GM11168 (cell line): ENCODE data around the gene KCNQ2.
"Not testable (repeated sequence)": the region's sequence is repeated elsewhere in the genome, so short reads cannot be mapped to it uniquely, and the experiment has no call there.

Experiments
- in situ Hi-C: fragments of 300-500 bp; cut with MboI; formaldehyde crosslinking; loops from one replicate; pipeline ENCODE4 v1.12.0; 2022; ENCODE audit warnings: low sequenced_read_pairs; ENCODE audit not compliant: unreplicated experiment

Gene KCNQ2

DNA sequence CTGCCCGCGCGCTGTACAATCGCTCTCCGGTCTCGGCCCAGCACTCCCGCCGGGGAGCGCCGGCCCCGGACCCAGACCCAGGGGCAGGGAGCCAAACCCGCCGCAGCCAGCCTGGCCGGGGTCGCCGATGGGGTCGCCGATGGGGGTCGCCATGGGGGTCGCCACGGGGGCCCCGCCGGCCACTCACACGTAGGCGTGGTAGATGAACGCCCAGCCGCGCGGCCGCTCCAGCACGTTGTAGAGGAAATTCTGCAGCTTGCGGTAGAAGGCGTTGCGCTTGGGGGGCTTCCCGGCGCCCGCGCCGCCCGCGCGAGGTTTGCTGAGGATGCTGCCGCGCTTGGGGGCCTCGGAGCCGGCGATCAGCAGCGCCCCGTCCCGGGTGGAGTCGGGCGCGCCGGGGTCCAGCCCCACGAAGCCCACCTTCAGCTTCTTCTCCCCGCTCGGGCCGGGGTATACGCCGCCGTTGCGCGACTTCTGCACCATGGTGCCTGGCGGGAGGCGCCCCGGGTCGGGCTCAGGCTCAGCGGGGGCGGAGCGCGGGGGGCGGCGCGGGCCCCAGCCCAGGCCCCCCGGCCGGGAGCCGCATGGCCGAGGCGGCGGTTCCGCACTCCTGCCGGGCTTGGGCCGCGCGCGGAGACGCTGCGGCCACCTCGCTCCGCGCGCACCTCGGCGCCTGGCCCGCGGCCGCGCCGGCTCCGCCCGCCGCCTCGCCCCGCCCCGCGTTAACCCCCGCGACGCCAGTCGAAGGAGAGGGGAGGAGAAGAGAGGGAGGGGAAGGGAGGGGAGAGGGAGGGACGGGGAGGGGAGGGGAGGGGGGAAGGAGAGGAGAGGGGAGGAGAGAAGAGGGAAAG is at the start of gene KCNQ2:
Gene KCNQ2, minus strand, starts transcription at position 675 of the 851 bp plus-strand sequence. Its CDS starts 192 bp downstream, at position 483.
- in situ Hi-C loops, result no loop called here

DNA sequence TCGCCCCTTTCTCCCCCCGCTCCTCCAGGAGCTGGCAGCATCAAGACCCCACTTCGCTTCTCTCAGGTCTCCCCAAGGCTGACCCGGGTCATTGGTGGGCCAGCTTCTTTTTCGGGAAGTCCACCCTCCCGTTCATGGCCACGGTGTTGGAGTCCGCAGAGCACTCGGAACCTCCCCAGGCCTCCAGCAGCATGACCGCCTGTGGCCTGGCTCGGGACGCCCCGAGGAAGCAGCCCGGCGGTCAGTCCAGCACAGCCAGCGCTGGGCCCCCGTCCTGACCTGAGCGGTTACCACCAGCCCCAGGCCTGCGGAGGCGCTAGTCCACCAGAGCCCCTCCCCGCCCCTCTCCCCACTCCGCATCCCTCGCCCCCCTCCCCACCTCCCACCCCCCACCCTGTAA is 49.1 kb upstream of the KCNQ2 start:
- in situ Hi-C loops, result no loop called here

DNA sequence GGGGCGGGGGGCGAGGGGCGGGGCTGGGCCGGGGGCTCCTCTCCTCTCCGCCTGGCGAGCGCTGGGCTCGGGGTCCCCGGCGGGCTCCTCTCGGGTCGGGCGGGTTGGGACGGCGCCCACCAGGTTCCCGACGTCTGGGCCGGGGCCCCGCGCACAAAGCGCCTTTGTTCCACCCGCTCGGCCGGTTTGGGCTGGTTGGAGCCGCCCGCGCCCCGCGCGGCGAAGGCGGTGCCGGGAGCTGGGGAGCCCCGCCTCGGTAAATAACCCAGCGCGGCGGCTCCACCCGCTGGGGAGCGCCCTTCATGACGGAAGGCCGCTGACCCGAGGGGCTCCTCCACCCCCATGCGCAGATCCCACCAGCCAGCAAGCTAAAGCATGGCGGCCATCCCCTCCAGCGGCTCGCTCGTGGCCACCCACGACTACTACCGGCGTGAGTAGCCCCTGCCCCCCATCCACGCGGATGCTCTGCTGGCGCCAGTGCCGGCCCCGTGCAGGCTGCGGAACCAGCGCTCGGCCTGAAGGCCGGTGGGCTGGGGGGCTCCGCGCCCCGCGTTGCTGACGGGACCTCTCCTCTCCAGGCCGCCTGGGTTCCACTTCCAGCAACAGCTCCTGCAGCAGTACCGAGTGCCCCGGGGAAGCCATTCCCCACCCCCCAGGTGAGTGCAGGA is 48.6 kb upstream of the KCNQ2 start:
- in situ Hi-C loops, result no loop called here

DNA sequence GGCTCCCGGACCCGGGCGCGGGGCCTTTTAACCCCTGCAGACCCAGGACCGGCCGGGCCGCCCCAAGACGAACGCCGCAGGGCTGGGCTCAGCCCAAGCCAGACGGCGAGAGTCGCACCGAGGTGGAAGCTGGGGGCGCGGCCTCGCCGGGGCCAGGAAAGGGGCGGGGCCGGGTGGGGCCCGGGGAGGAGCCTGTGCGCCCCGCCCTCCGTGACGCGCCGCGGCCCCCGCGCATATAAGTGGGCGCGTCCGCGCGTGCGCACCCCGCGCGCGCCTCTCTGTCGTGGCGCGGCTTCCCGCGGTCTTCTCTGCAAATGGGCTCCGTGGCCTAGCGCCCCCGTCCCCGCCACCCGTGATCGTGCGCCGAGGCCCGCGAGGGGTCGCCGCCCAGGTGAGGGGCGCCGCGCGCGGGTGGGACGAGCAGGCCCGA is 48.1 kb upstream of the KCNQ2 start, which contains the start of gene PPDPF:
Gene PPDPF, plus strand, starts transcription at position 262 of the 430 bp plus-strand sequence. CDS start 544 bp downstream, outside the sequence.
- in situ Hi-C loops, result no loop called here

DNA sequence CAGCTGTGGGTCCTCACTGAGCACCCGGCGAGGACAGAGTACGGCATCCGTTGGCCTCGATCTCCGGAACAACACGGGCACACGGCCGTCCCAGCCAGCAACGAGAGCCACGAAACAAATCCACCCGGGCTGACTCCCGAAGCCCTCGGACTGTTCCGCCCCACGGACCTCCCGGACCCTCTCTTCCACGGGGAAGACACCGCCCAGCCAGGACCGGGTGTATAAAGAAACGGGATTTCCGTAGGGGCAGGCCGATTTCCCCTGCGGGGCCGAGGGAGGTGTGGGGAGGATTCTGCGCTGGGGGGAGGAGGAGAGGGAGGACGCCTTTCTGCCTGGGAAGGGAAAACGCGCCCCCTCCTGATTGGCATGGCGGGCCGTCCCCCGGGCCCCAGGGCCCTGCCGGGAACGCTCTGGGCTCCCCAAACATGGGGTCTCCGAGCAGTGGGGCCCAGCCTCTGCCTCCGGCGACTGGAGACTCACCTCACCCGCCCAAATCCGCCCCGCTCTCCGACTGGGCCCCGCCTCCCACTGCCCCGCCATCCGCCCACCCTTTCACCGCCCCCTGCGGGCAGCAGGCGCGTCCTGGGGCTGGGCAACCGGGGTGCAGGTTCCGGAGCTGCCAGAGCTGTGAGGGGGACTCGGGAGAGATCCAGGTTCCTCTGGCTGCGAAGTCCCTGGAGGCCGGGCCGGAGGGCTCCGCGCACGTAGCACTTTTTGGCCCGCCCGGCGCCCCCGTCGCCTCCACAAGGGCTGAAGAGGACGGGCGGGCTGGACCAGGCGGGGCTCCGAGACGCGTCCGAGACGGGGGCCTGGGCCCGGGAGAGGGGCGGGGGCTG is 47.4 kb upstream of the KCNQ2 start:
- in situ Hi-C loops, result no loop called here

DNA sequence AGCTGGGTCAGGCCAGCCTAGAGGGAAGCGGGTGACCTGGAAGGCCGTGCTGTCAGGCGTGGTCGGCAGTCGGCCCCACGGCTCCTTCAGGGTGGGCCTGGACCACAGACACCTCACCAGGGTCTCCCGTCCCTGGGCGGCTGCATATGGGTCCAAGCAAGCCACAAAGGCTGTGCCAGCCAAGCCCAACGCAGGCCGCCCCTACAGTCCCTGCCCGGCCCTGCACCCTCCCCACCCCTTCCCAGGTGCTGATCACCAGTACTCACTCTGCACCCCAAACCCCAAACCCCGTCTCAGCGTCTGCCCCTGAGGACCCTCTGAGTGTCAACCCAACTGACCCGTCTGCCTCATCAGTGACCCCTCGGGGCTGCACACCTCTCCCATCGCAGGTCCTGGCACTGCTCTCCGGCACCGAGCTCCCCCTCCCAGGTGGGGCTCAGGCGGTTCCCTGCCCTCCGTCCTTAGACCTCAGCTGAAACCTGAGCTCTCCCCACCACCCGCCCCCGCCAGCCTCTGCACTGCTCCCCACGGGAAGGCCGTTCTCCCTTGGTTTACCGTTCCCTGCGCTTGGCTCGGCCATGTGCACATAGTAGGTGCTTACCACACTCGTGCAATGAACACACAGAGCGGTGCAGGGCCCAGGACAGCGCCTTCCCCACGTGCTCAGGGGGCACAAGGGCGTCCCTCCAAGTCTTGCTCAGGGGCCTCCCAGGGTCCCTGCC is 46.7 kb upstream of the KCNQ2 start:
- in situ Hi-C loops, result no loop called here

DNA sequence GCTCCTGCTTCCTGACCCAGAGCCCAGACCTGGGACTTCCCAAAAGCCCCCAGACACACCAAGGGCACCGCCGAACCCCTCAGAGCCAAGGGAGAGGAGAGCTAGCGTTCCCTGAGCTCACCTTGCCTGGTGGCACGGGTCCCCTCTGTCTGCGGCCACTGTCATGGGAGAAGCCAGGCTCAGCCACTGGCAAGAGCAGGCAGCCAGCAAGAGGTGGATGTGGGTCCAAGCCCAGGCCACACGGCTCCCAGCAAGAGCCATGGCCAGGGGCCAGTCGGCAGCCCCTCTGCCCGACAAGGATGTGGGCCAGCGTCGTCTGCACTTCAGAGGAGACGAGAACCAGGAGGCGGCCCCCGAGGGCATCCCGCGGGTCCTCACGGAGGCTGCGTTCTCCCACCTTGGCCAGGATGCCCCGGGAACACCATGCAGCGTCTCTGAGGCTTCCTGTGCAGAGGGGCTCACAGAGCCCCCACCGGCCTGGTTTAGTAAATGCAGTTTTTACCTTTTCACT is 46.0 kb upstream of the KCNQ2 start:
- in situ Hi-C loops, result no loop called here

DNA sequence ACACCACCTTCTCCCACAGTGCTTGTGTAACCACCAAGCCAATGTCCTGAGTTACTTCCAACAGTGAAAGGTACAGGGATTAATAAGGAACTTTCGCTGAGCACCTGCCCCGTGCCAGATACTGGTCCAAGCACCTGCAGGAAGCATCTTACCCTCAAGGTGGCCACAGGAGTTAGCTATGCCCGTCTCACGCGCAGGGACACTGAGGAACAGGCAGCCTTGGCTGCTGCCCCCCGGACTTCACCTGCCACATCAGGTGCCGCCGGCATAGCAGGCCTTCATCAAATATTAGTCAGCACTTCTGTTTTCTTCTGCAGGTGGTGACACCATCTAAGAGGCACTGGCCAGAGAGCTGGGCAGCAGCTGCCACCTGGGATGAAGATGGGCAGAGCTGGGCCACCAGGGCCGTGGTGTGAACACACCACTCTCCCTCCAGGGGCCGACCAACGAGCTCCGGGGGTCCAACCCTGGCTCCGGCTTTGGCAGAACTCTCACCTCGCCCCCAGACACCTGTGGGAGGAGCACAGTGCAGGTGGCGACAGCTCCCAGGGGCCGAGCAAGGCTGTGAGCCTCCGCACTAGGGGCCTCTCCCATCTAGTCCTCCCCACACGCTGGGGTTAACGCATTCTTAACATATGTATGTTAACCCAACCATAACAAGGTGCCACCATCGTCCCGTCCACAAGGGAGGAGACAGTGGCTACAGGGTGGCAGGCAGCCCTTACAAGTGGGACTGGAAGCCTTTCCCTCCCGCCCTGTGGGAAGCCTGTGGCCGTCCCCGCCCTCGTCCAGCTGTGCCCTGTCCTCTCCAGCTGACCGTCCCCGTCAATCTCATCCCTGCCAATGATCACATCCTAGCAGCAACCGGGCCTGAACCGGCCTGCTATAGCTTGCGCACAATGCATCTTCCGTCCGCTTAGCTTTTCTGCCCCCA is 45.2 kb upstream of the KCNQ2 start:
- in situ Hi-C loops, result no loop called here

DNA sequence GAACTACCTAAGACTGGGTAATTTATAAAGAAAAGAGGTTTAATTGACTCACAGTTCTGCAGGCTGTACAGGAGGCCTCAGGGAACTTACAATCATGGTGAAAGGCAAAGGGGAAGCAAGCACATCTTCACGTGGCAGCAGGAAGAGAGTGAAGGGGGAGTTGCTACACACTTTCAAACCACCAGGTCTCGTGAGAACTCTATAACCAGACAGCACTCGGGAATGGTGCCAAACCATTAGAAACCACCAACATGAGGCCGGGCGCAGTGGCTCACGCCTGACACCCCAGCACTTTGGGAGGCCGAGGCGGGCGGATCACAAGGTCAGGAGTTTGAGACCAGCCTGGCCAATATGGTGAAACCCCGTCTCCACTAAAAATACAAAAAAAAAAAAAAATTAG is 42.1 kb upstream of the KCNQ2 start:
- in situ Hi-C loops, result not testable (repeated sequence)

DNA sequence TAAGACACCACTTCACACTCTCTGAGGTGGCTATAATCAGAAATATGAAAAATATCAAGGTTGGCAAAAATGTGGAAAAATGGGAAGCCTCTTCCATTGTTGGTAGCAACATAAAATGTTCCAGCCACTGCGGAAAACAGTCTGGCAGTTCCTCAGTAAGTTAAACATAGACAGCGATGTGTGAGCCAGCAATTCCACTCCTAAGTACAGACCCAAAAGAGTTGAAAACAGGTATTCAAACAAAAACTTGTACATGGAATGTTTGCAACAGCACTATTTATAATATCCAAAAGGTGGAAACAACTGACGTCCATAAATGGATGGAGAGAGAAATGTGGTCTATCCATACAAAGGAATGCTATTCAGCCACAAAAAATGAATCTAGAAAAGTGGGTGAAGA is 40.8 kb upstream of the KCNQ2 start:
- in situ Hi-C loops, result no loop called here

DNA sequence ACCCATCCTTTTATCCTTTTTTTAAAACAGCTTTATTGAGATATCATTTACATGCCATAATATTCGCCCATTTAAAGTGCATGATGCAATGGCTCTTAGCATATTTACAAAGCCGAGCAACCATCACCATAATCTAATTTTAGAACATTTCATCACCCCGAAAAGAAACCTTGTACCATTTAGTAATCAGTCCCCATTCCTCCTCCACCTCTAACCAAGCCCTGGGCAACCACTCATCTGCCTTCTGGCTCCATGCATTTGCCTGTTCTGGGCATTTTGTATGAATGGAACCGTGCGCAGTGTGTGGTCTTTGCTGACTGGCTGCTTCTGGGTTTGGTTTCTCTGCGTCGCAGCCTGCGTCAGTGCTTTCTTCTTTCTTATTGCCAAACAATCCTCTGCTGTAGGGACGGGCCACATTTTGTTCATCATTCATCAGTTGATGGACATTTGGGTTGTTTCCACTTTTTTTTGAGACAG is 36.7 kb upstream of the KCNQ2 start:
- in situ Hi-C loops, result no loop called here

DNA sequence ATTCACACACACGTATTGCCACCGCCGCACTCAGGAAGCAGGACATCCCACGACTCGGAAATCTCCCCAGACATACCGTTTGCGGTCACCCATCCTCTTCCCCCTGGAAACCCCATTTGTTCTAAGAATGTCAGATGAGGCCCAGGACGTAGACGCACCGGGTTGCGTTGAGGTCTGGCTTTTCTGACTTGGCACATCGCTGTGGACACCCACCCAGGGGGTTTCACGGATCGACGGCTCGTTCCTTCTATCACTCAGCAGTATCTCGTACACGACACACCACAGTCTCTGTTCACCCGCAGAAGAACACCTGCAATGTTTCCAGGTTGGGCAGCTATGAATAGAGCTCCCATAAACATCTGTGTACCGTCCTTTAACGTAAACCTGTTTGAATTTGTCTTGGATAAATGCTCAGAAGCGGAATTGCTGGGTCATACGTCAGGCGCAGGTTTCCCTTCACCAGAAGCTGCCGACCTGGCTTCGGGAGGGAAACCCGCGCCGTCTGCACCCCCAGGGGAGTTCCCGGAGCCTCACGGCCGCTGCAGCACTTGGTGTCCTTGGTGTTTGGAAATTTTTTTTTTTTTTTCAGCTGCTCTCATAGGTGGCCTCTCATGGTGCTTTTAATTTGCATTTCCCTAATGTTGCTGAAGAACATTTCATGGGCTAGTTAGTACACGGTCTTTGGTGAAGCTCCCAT is 35.8 kb upstream of the KCNQ2 start:
- in situ Hi-C loops, result no loop called here

DNA sequence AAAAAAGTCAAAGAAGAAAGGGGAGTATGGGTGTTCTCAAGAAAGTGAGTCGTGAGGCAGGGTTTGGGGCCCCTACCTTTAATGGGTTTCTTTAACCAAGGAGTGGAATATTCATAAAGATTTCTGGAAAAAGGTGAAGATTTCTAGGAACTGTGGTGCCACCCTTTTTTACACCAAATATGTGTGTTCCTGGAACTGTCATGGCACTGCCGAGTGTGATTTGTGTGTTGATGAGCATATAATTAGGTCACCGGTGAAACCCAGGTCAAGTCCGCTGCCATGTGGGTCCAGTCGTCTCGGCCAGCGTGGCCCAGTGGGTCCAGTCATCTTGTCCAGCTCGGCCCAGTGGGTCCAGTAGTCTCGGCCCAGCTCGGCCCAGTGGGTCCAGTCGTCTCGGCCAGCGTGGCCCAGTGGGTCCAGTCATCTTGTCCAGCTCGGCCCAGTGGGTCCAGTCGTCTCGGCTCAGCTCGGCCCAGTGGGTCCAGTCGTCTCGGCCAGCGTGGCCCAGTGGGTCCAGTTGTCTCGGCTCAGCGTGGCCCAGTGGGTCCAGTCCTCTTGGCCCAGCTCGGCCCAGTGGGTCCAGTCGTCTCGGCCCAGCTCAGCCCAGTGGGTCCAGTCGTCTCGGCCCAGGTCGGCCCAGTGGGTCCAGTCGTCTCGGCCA is 34.8 kb upstream of the KCNQ2 start:
- in situ Hi-C loops, result no loop called here

DNA sequence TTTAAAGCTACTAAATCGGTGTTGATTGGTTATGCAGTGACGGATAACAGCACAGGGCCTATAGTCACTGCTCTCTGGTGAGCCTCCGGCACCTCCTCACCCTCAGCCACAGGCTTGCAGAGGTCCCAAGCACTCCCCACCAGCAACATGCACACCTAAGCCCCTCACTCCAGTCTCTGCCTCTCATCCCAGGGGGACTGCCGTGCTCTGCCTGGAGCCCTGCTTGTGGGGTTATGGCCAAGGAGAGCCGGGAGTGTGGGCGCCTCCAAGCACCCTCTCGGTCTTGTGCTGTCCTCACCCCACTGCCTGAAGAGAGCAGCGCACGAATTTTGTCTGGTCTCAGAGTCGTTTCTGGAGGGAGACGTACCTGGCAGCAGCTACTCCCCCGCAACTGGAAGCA is 33.3 kb upstream of the KCNQ2 start:
- in situ Hi-C loops, result no loop called here

DNA sequence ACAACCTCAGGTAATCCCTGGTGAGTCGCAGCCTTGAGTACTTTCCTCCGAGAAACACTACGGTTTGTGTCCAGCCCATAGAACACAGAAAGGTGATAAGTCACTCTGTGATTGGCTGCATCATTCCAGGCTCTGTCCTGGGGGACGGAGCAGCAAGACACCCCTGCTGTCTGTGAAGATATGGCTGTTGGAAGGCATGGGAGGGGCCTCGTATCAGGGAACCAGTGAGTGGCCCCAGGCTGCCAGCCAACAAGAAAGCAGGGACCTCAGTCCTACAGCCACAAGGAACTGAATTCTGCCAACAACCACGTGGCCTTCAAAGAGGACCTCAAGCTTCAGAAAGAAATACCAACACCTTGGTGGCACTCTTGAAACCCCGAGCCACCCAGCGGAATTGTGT is 32.8 kb upstream of the KCNQ2 start:
- in situ Hi-C loops, result no loop called here

DNA sequence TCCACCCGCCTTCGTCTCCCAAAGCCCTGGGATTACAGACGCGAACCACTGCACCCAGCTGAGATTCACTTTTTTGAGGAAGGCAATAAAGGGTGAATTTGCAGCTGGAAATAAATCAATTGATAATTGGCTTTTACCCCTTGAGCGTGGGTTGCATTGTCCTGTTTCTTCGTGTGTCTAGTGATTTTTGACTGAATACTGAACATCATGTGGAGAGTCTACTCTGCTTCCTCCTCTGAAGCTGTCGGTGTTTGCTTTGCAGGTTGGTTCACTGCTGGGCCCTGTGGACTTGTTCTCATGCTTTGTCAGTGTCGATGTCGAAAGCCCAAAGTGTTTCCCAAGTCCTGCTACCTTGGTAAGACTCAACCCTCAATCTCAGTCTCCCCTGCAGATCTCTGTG is 32.2 kb upstream of the KCNQ2 start:
- in situ Hi-C loops, result no loop called here

DNA sequence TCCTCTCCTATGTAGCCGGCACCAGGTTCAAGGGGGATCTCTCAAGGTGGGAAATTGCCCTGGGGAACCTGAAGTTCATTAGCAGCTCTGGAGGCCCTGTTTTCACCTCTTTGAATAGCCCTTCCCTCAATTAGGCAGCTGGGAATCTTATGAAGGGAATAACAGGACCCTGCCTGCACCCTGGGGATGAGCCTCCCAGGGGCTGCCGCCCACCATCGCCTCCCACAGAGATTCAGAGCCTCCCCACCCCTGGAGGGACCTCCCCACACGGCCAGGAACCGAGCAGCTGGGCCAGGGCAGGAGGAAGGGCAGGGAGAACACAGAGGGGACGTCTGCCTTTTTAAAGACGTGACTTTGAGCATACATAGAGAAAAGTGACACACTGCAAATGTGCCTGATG is 31.1 kb upstream of the KCNQ2 start:
- in situ Hi-C loops, result no loop called here
